GM19043 (cell line): ENCODE data around the gene FAM241B.

Source experiments
- ATAC-seq: cut with Tn5 transposase; IDR thresholded peaks from one replicate; pipeline ENCODE4 v1.9.1; 2021; ENCODE audit warnings: low read depth; ENCODE audit not compliant: unreplicated experiment

The FAM241B gene

DNA sequence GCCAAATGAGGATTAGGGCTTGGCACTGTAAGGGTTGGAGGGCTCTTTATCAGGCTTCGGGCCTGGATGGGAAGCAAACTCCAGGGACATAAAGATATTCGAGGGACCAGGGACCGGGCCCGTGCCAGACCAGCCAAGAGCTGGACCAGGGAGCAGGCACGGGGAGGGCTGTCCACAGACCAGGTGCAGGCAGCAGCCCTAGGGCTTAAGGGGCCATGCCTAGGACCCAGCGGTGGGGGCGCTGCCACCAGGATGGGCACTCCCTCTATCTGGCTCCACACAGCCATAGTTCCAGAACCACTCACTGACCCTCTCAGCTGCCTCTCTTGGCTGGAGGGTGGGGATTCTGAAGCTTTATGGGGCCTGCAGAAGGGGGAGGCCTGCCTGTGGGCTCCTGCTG is 32.9 kb downstream of the FAM241B start:
- no peak for ATAC-seq

DNA sequence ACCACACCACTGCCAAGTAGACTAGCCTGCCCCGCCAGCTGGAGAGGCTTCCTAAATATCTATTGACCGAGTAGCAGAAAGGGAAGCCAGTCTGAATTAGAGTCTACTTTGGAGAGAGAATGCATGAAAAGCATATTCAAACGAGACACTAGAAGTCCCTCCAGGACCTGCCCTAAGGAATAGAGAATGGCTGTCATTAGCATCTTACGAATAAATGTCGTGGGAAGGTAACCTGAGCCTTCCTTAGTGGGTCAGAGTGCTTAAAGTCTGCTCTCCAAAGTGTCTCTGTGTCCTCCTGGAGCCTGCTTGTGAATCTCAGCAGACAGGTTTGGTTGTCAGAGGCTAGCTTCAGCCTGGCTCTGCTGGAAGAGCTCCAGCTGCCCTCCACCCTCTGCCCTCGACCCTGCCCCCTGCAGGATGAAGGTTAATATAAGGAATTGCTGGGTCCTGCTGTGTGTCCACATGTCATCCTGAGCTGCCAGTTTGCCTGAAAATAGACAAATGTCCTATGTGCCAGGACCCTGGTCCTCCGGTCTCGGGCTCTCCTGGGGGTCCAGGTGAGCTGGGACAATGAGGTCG is 33.4 kb downstream of the FAM241B start:
- no peak for ATAC-seq

DNA sequence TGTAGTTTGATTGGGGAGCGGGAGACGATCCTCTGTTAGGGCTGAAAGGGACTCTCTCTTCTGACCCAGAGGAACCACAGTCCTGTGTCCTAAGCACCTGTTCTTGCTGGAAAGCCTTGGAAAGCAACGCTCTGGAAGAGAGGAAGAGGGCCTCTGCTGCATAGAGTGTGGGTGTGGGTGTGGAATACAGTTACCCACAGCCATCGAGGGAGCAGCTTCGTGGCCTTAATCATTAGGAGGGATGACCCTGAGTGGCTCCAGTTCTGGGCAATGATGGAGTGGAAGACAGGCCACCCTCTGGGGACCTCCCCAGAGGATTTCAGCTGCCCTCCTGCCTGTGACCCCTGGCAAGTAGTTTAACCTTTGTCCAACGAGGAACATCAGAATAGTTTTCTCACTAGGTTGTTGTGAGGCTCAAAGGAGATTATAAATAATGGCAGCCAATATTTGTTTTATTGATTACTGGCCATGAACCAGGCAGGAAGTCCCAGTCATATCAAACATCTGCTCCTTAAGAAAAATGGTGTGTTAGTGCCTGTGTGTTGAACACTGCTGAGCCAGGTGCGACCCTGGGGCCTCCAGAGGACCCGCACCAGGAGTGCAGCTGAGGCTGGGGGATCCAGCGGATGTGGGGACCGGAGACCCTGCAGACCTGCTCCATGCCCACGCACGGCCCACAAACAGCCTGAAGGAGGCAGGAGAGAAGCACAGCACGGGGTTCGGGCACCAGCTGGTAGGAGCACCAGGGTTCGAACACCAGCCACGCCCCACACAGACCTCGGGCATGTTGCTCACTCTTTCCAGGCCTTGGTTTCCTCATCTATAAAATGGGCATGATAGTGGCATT is 35.6 kb downstream of the FAM241B start:
- no peak for ATAC-seq

DNA sequence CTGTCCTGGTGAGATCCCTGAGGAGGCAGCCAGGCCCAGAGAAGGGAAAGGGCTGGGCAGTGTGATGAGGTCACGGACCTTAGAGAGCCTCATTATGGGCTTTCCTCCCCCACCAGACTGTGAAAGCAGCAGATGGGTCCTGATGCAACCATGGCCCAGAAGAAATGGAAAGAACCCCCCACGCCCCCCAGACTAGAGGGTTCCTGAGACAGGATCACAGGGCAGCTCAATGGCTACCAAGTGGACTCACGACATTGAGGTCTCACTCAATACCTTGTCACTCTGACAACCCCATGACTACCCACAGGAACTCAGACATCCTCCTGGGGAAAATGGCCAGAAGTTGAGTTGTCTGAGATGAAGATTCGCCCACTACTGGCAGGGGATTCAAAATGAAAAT is 36.7 kb downstream of the FAM241B start:
- no peak for ATAC-seq

DNA sequence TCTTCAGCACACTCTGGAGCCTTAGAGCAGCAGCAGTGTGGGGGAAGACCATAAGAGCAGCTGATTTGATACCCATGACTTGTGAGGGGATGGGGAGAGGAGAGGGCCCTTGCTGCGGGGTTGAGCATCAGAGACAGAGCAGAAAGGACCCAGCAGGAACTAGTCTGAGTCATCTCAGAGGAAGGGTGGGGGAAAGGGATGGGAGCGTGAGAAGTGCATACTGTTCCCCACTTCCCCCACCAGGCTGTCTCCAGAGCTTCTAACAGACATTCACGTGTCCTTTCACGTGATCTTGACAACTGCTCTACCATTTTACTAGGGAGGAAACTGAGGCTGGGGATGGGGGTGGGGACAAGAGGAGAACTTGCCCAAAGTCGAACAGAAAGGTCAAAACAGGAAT is 38.7 kb downstream of the FAM241B start:
- ATAC-seq: no peak

GRCh38 chr10:69669409-69669808 is 39.4 kb downstream of the FAM241B start:
- ATAC-seq: no peak

DNA sequence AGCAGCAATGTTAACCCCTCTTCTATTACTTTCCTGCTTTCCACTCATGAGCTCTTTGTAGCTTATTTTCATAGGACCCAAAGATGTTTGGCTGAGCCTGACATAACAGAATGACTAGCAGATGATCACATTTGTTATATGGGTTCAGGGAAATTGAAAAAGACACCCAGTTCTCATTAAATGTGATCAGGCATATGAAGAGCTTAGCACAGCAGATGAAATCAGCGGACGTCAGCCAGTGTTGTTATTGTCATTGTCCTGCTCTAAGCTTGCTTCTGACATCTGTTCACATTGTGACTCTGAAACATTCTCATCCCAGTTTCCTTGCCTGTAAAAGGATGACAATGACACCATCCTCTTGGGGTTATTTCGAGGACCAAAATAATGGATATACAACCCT is 43.5 kb downstream of the FAM241B start:
- ATAC-seq: no peak

DNA sequence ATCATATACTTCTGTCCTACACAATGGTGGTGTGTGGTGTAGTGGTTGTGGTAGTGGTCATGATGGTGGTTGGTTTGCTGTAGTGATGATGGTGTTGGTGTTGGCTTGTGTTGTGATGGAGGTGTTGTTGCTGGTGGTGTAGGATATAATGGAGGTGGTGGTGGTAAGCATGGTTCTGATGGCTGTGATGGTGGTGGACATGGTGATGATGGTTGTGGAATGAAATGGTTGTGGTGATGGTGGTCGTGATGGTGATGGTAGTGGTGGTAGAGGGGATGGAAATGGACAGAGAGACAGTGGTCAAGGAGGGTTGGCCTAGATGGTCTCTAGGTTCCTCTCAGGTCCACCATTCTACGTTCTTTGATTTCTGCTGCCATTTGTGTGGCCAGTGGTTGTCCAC is 44.7 kb downstream of the FAM241B start:
- ATAC-seq: no peak

DNA sequence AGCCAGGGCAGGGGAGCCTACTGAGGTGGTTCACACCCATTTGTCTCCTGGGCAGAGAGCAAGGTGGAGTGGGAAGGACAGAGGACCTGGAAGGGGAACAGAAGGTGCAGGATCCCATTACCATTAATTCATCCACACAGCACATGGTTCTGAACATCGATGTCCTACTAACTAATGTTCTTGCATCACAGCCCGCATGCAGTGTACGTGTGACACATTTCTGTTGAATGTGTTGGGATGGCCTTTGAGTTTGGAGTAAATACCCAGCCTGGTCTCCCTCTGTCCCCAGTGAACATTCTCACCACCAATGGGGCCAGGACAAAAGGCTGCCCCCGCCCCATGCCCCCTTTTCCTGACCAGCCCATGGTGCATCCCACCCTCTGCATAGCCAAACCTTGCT is 46.3 kb downstream of the FAM241B start:
- no peak for ATAC-seq

DNA sequence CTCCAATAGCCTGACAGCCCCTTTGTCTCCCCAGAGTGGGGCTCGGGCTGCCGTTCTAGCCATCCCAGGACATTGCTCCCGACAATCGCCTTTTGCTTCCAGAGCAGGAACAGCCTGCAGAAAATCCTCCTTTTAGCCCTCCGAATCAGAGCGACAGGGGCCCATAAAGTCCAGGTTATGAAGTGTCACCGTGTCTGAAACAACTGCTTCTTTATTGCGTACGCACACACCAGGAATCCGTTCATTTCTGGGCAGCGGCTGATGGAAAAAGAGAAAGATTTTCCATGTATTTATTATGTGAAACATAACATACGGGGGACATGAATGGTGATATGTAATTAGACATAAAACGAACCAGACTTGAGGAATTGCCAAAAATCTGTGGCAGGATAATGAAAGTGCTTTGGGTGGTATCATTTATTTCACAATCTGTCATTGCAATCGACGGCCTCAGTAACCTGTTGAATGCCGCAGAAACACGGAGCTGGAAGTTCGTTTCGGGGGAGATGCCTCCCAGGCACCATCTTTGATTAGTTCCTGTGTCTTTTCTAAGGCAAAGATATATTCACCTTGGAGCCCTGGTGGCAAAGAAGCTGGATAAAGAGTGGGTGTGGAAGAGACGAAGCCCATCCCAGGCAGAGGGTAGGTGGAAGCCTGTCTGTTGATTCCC is 48.1 kb downstream of the FAM241B start:
- no peak for ATAC-seq

GRCh38 chr10:69679736-69680135 is 49.7 kb downstream of the FAM241B start:
- ATAC-seq: no peak

- no peak for ATAC-seq
These were observed 50.6 kb downstream of the FAM241B start for GRCh38 chr10:69680610-69681009.

GRCh38 chr10:69681436-69681835 is 51.4 kb downstream of the FAM241B start:
- ATAC-seq: no peak

- no peak for ATAC-seq
These were observed 53.0 kb downstream of the FAM241B start for GRCh38 chr10:69682955-69683474.
